ENCODE results near the gene SUSD3. TPM values are rescaled to one million over a fixed set of nuclear protein-coding genes. Genes with fewer than 3 reads are reported as not detected.
A peak's percentile ranks its signal among the peaks of the same experiment; 100 is the strongest.

Gene SUSD3
- polyA plus RNA-seq, 3 donors = 10.5 to 24.6 (median 15.7) TPM

DNA sequence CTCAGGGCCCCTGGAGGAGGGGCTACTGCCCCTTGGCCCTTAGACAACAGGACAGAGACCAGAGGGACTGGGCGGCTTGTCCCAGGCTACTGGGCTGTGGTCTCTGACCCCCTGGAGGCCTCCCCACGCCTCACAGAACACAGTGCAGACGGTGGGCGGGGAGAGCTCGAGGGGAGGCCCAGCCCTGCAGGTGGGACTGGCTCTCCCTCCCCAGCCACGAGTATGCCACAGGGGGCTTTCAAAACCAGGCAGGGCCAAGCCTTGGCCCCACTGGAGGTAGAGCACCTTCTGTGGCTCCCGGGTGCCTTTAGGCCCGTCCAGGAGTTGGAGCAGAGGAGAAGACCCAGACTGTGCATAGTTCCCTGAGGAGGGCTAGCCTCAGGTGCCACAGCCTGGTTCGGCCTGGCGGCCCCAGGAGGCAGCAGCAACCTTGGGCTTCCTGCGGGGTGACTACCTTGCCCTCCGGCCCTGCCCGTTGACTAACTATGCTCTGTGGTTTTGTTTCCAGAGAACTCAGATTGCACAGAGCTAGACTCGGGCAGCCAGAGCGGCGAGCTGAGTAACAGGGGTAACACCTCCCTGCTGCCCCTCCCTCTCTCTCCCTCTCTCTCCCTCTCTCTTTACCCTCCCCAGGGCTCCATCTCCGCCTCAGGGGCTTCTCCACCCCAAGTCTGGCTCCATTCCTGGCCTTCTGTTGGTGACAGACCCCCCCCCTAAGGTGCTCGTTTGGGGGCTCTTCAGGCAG is 53.0 kb downstream of the SUSD3 start:
- H3K27ac Mint-ChIP-seq = peak overlapping the region; percentile 97 to 100 (median 99)
- H3K9me3 Mint-ChIP-seq = peaks cover 0 to 5% (median 0%) of the 10 kb centered on the region in 7 donors
- peaks cover 0 to 2% (median 0%) of the 10 kb centered on the region in 3 donors for H3K27me3 Mint-ChIP-seq (ENCODE audit: low read depth in 3 of 3)
- 44% methylated on average over 18 of the region's 18 CpGs for WGBS (ENCODE audit: insufficient coverage)
- Histone ChIP-seq H3K4me1 (ENCODE audit: control insufficient read depth in 1 of 2, insufficient read depth in 2 of 2, low read length in 2 of 2) (peaks cover 75 to 89% of the 10 kb centered on the region in 2 donors), H3K36me3 (replicated peaks in 1 of 2; ENCODE audit: control insufficient read depth in 1 of 2, insufficient read depth in 2 of 2, low read length in 2 of 2) (peaks cover 31 to 39% of the 10 kb centered on the region in 2 donors), H3K4me2 (replicated peaks; ENCODE audit: extremely low read depth, low read length, poor library complexity, severe bottlenecking) (peak overlapping the region; percentile 46), H3K9ac (ENCODE audit: insufficient read depth, low read length, poor library complexity, severe bottlenecking) (peak overlapping the region; percentile 78), H3K79me2 (ENCODE audit: insufficient read depth, low read length) (peaks cover 71% of the 10 kb centered on the region), H2AFZ (ENCODE audit: insufficient read depth, low read depth, low read length, poor library complexity, severe bottlenecking) (no peak overlapping the region), H3K27ac (ENCODE audit: low read depth in 1 of 2, low read length in 2 of 2) (peak overlapping the region; percentile 98 to 100), H3K27me3 (ENCODE audit: control insufficient read depth in 2 of 2, insufficient read depth in 2 of 2, low read length in 2 of 2) (no peaks in the 10 kb centered on the region), H3K4me3 (replicated peaks in 1 of 3; ENCODE audit: low read depth in 2 of 3, low read length in 3 of 3) (peak overlapping the region in 1 of 3 experiments; percentile 41), H4K20me1 (ENCODE audit: insufficient read depth, low read length) (peaks cover 30% of the 10 kb centered on the region), H3K9me3 (replicated peaks in 1 of 2; ENCODE audit: control insufficient read depth in 1 of 2, insufficient read depth in 1 of 2, low read length in 2 of 2) (no peaks in the 10 kb centered on the region)
- intact Hi-C loops (cut with micrococcal nuclease) = loop anchor here in 1 of 2 donors (10.0 kb wide), 1 partner anchor 1053 kb away; no protein-coding TSS in a partner anchor
- H3K36me3 Mint-ChIP-seq = peaks cover 64 to 74% of the 10 kb centered on the region in 2 donors
- TF ChIP-seq, protein P1, sequence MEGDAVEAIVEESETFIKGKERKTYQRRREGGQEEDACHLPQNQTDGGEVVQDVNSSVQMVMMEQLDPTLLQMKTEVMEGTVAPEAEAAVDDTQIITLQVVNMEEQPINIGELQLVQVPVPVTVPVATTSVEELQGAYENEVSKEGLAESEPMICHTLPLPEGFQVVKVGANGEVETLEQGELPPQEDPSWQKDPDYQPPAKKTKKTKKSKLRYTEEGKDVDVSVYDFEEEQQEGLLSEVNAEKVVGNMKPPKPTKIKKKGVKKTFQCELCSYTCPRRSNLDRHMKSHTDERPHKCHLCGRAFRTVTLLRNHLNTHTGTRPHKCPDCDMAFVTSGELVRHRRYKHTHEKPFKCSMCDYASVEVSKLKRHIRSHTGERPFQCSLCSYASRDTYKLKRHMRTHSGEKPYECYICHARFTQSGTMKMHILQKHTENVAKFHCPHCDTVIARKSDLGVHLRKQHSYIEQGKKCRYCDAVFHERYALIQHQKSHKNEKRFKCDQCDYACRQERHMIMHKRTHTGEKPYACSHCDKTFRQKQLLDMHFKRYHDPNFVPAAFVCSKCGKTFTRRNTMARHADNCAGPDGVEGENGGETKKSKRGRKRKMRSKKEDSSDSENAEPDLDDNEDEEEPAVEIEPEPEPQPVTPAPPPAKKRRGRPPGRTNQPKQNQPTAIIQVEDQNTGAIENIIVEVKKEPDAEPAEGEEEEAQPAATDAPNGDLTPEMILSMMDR (IDR thresholded peaks at IDR 0.05) = no peak
- peak overlapping the region in 1 of 2 donors; percentile 68 for H3K4me3 Mint-ChIP-seq
- peaks cover 87% of the 10 kb centered on the region for H3K4me1 Mint-ChIP-seq
- peak; percentile 88 to 92 (median 92) for DNase-seq

DNA sequence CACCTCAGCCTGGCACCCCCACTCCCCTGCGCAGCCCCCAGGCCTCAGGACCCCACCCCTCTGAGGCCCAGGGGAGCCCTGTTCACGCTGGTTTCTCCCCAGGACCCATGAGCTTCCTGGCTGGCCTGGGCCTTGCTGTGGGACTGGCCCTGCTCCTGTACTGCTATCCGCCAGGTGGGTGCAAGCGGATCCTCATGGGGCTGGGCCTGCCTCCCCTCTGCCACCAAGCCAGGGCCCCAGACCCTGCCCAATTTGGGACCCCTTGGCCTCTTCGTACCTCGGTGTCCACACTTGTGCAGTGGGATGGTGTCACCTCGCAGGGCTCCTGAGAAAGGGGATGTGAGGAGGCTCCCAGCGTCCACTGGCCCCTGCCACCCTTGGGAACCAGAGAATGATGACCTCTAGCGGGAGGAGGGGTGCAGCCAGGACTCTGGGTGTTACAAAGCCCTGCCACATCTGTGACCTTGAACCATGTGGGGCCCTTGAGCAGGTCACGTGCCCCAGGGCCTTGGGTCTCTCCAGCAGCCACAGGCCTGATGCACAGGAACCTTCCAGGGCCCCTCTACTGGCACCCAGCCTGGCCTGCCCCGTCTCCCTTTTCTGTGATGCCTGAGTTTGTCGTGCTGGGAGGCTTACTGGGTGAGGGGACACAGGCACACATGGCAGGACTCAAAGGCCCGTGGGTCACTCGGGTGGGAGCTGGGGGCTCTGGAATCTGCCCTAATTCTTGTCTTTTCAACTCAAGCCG is 53.8 kb downstream of the SUSD3 start:
- Mint-ChIP-seq H3K4me1 (peaks cover 87% of the 10 kb centered on the region), H3K27ac (peak overlapping the region; percentile 97 to 100 (median 99)), H3K4me3 (peak overlapping the region; percentile 68 to 69), H3K27me3 (ENCODE audit: low read depth in 3 of 3) (peaks cover 0 to 2% (median 0%) of the 10 kb centered on the region in 3 donors), H3K36me3 (peaks cover 58 to 68% of the 10 kb centered on the region in 2 donors), H3K9me3 (peaks cover 0 to 5% (median 0%) of the 10 kb centered on the region in 7 donors)
- Histone ChIP-seq H3K27me3 (ENCODE audit: control insufficient read depth in 2 of 2, insufficient read depth in 2 of 2, low read length in 2 of 2) (no peaks in the 10 kb centered on the region), H3K9ac (ENCODE audit: insufficient read depth, low read length, poor library complexity, severe bottlenecking) (peak overlapping the region; percentile 78), H3K4me1 (ENCODE audit: control insufficient read depth in 1 of 2, insufficient read depth in 2 of 2, low read length in 2 of 2) (peaks cover 83 to 96% of the 10 kb centered on the region in 2 donors), H3K9me3 (replicated peaks in 1 of 2; ENCODE audit: control insufficient read depth in 1 of 2, insufficient read depth in 1 of 2, low read length in 2 of 2) (no peaks in the 10 kb centered on the region), H3K27ac (ENCODE audit: low read depth in 1 of 2, low read length in 2 of 2) (peak overlapping the region; percentile 98 to 100), H3K79me2 (ENCODE audit: insufficient read depth, low read length) (peaks cover 64% of the 10 kb centered on the region), H3K4me2 (replicated peaks; ENCODE audit: extremely low read depth, low read length, poor library complexity, severe bottlenecking) (peak overlapping the region; percentile 46), H4K20me1 (ENCODE audit: insufficient read depth, low read length) (peaks cover 23% of the 10 kb centered on the region), H3K36me3 (replicated peaks in 1 of 2; ENCODE audit: control insufficient read depth in 1 of 2, insufficient read depth in 2 of 2, low read length in 2 of 2) (peaks cover 29 to 32% of the 10 kb centered on the region in 2 donors), H3K4me3 (replicated peaks in 1 of 3; ENCODE audit: low read depth in 2 of 3, low read length in 3 of 3) (peak overlapping the region in 1 of 3 experiments; percentile 41), H2AFZ (ENCODE audit: insufficient read depth, low read depth, low read length, poor library complexity, severe bottlenecking) (no peak overlapping the region)
- intact Hi-C loops (cut with micrococcal nuclease) = loop anchor here in 1 of 2 donors (10.0 kb wide), 1 partner anchor 1053 kb away; no protein-coding TSS in a partner anchor
- TF ChIP-seq, protein P1 (IDR thresholded peaks at IDR 0.05) = peak; percentile 14
- peak; percentile 69 to 82 (median 72) for DNase-seq
- WGBS (ENCODE audit: insufficient coverage) = 63% methylated on average over 13 of the region's 15 CpGs
